ENCODE measurements around the gene KCNT2. TPM values are rescaled to one million over a fixed set of nuclear protein-coding genes. Genes with fewer than 3 reads are reported as not detected.

KCNT2 gene
- total and polyA plus RNA-seq, 9 of the 15 experiments (the other 6 are each of a cell fraction or from before 2014, with no cell fraction given) = 0.13 to 0.73 (median 0.28) TPM

GRCh38 chr1:196312739-196313138, 295.5 kb downstream of the KCNT2 start:
- no peaks in the 10 kb centered on the region for H3K4me1 ChIP-seq (replicated peaks in 1 of 2; ENCODE audit: control insufficient read depth in 2 of 2, insufficient read depth in 2 of 2, low read length in 2 of 2)
- no peak for ATAC-seq
- H3K4me3 ChIP-seq = no peak overlapping the region
- no peak overlapping the region for H3K27ac ChIP-seq (ENCODE audit: extremely low read depth, low read depth, low read length)
- H3K9me3 ChIP-seq (replicated peaks; ENCODE audit: control insufficient read depth, insufficient read depth, low read depth, low read length) = 0 out of 2 replicates have a peak, but pooled peaks cover 2% of the 10 kb centered on the region
- H3K4me2 ChIP-seq (ENCODE audit: insufficient read depth, low read length) = no peak overlapping the region
- 29% methylated on average over 1 of the region's 1 CpG for WGBS (ENCODE audit: insufficient coverage, low coverage, missing lambda C conversion rate)
- H4K20me1 ChIP-seq (replicated peaks; ENCODE audit: control insufficient read depth, insufficient read depth, low read length) = no peaks in the 10 kb centered on the region
- in situ Hi-C loops (cut with MboI) (loop anchor here (10.0 kb wide), 2 partner anchors 158 to 352 kb away; no protein-coding TSS in a partner anchor), intact Hi-C loops (cut with micrococcal nuclease) (loop anchor here (10.0 kb wide), 1 partner anchor 1042 kb away; no protein-coding TSS in a partner anchor)
- POLR2A ChIA-PET = no interaction called here
- no peaks in the 10 kb centered on the region for H3K36me3 ChIP-seq (ENCODE audit: control insufficient read depth, insufficient read depth, low read length)
- no peak overlapping the region for H3K9ac ChIP-seq (ENCODE audit: insufficient read depth in 1 of 2, low read depth in 2 of 2, low read length in 2 of 2)
- no peaks in the 10 kb centered on the region for H3K79me2 ChIP-seq (ENCODE audit: control insufficient read depth, insufficient read depth, low read length)
- no peak for FAIRE-seq
- CTCF ChIA-PET (ENCODE audit: low intra/inter-chr PET ratio) = no interaction called here
- no TSS peak for BruUV-seq (replicated peaks)
- no peak for DNase-seq (ENCODE audit: extremely low read depth in 1 of 4, low spot score in 3 of 4)
- TF ChIP-seq EGR1 (conservative IDR thresholded peaks at IDR 0.05) = no peak
- TF ChIP-seq VEZF1 (CRISPR knock-in tag; IDR thresholded peaks at IDR 0.05) = no peak
- TF ChIP-seq NRF1 (conservative IDR thresholded peaks at IDR 0.05 in 1 of 2, IDR thresholded peaks at IDR 0.05 in 1 of 2) = no peak
- no peak for TF ChIP-seq ZNF764 (CRISPR knock-in tag; IDR thresholded peaks at IDR 0.05; ENCODE audit: low read depth)
- no peak for TF ChIP-seq MIER1 (IDR thresholded peaks at IDR 0.05; ENCODE audit: low read depth)
- TF ChIP-seq STAT5A (IDR thresholded peaks at IDR 0.05; ENCODE audit: borderline replicate concordance, low read length) = no peak
- TF ChIP-seq DIDO1 (tag; IDR thresholded peaks at IDR 0.05; ENCODE audit: low read depth) = no peak
- TF ChIP-seq THRB (CRISPR knock-in tag; conservative IDR thresholded peaks at IDR 0.05) = no peak
- TF ChIP-seq GABPB1 (CRISPR knock-in tag; IDR thresholded peaks at IDR 0.05) = no peak
- no peak for TF ChIP-seq ZNF253 (CRISPR knock-in tag; conservative IDR thresholded peaks at IDR 0.05)
- no peak for TF ChIP-seq FOXP4 (CRISPR knock-in tag; IDR thresholded peaks at IDR 0.05; ENCODE audit: borderline replicate concordance)
- no peak for TF ChIP-seq E2F6 (IDR thresholded peaks at IDR 0.05; ENCODE audit: borderline replicate concordance in 1 of 2, extremely low read depth in 1 of 2, insufficient read depth in 1 of 2, insufficient read length in 1 of 2, low read depth in 1 of 2, low read length in 1 of 2, poor library complexity in 1 of 2, severe bottlenecking in 1 of 2)
- no peak for TF ChIP-seq NFYB (IDR thresholded peaks at IDR 0.05; ENCODE audit: extremely low read depth, insufficient read length)
- TF ChIP-seq USF2 (CRISPR knock-in tag; IDR thresholded peaks at IDR 0.05) = no peak
- H2AFZ ChIP-seq (ENCODE audit: low read depth, low read length) = no peak overlapping the region
- no peaks in the 10 kb centered on the region for H3K9me1 ChIP-seq (ENCODE audit: control insufficient read depth, insufficient read depth, low read length)
- H3K27me3 ChIP-seq (ENCODE audit: control insufficient read depth in 2 of 2, insufficient read depth in 2 of 2, low read length in 2 of 2) = no peaks in the 10 kb centered on the region
